ENCODE results near the gene TBC1D1. TPM values are rescaled to one million over a fixed set of nuclear protein-coding genes. Genes with fewer than 3 reads are reported as not detected.

TBC1D1 gene
- total and polyA plus RNA-seq, 2 of the 8 experiments (the other 6 are each of a cell fraction or from before 2014, with no cell fraction given) = 96.9 to 162 TPM

GRCh38 chr4:38184404-38184803, 293.5 kb downstream of the TBC1D1 start (continued):
- no peak for TF ChIP-seq NANOG (IDR thresholded peaks at IDR 0.05; ENCODE audit: insufficient read depth, low read depth, low read length, poor library complexity, severe bottlenecking)
